Testis (tissue), 3 donors: ENCODE data around the gene FOXJ3. TPM values are rescaled to one million over a fixed set of nuclear protein-coding genes. Genes with fewer than 3 reads are reported as not detected.

ENCODE experiments used
- DNase-seq: peaks from one replicate; pipeline ENCODE4 v3.0.0-alpha.2; 2019
- H3K27ac ChIP-seq, 2 donors: fragments of 200-600 bp; sonication (generic); one replicate each; pipeline ENCODE4 v1.5.1; 2019
- H3K27me3 ChIP-seq: fragments of 200-600 bp; sonication (generic); one replicate; pipeline ENCODE4 v1.5.1; 2019
- H3K36me3 ChIP-seq: fragments of 200-600 bp; sonication (generic); one replicate; pipeline ENCODE4 v1.5.1; 2017; ENCODE audit warnings: low read depth; ENCODE audit errors: missing control alignments
- H3K4me1 ChIP-seq: fragments of 200-600 bp; sonication (generic); one replicate; pipeline ENCODE4 v1.5.1; 2019
- H3K4me3 ChIP-seq, 2 donors: fragments of 200-600 bp; sonication (generic); one replicate each; pipeline ENCODE4 v1.5.1; 2017 to 2019
- H3K9me3 ChIP-seq: fragments of 200-600 bp; sonication (generic); one replicate; pipeline ENCODE4 v1.5.1; 2017
- POLR2A ChIP-seq: fragments of 450-650 bp; IDR thresholded peaks from one replicate; pipeline ENCODE4 v1.6.1; 2017; ENCODE audit warnings: antibody characterized with exemption, mild to moderate bottlenecking, moderate library complexity
- WGBS, 2 donors: methylation state at CpG; one replicate each; pipeline ENCODE4 v1.1.5; 2018; 5-methylcytosine and 5-hydroxymethylcytosine counted together
- intact Hi-C: fragments of 100-400 bp; cut with DNase I; formaldehyde crosslinking; loops from one replicate; pipeline ENCODE4 v1.15.1; 2023; ENCODE audit warnings: low total_unique reads
- polyA plus RNA-seq: library from polyadenylated mRNA; stranded (reverse); fragments of 350-450 nt; fragmentation: Illumina TruSeq; extraction: RNeasy Lipid Tissue Mini Kit (QIAGEN cat#74804); gene quantifications from one replicate; pipeline ENCODE4 v1.2.3, GENCODE V29; 2014; ENCODE audit warnings: low read depth, low replicate concordance; ENCODE audit not compliant: insufficient read depth
- total RNA-seq, 2 donors: library from RNA; depleted of rRNA; stranded (reverse); fragments of >200 nt; gene quantifications; one replicate each; pipeline ENCODE4 v1.2.3, GENCODE V29; 2016
- TF ChIP-seq, protein P1 (sequence below), 3 experiments: fragments of 450-650 bp in 2 of 3; fragments of 200-600 bp in 1 of 3; sonication (generic) in 1 of 3; IDR thresholded peaks; one replicate each; pipeline ENCODE4 v1.5.1; 2016 to 2019; ENCODE audit warnings: antibody characterized with exemption in 3 of 3, mild to moderate bottlenecking in 2 of 3, moderate library complexity in 1 of 3

The FOXJ3 gene
- total and polyA plus RNA-seq, 3 donors from 2014 or later, result 38.9 to 80.1 (median 64.4) TPM

DNA sequence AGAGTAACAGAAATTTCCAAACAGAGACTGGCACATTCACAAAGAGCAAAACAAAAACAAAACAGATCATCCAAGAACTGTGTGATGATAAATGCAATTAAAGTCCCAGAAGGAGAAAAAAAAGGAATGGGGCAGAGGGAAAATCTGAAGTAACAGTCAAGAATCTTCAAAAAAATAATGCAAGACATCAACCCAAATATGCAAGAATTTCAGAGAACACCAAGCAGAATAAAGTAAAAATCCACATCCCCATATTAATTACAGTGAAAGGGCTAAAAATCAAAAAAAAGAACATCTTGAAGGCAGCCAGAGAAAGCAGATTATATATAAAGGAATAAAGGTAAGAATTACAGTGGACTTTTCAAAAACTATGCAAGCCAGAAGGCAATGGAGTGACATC is 67.1 kb downstream of the FOXJ3 start:
- intact Hi-C loops, result no loop called here
- H3K27ac ChIP-seq, result no peak overlapping the region
- TF ChIP-seq, protein P1, sequence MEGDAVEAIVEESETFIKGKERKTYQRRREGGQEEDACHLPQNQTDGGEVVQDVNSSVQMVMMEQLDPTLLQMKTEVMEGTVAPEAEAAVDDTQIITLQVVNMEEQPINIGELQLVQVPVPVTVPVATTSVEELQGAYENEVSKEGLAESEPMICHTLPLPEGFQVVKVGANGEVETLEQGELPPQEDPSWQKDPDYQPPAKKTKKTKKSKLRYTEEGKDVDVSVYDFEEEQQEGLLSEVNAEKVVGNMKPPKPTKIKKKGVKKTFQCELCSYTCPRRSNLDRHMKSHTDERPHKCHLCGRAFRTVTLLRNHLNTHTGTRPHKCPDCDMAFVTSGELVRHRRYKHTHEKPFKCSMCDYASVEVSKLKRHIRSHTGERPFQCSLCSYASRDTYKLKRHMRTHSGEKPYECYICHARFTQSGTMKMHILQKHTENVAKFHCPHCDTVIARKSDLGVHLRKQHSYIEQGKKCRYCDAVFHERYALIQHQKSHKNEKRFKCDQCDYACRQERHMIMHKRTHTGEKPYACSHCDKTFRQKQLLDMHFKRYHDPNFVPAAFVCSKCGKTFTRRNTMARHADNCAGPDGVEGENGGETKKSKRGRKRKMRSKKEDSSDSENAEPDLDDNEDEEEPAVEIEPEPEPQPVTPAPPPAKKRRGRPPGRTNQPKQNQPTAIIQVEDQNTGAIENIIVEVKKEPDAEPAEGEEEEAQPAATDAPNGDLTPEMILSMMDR (IDR thresholded peaks at IDR 0.05), result no peak
- H3K4me3 ChIP-seq, result no peak overlapping the region
- H3K27me3 ChIP-seq, result no peaks in the 10 kb centered on the region
- no peaks in the 10 kb centered on the region for H3K9me3 ChIP-seq
- H3K4me1 ChIP-seq, result no peaks in the 10 kb centered on the region
- H3K36me3 ChIP-seq, result no peaks in the 10 kb centered on the region
- no peak for DNase-seq

DNA sequence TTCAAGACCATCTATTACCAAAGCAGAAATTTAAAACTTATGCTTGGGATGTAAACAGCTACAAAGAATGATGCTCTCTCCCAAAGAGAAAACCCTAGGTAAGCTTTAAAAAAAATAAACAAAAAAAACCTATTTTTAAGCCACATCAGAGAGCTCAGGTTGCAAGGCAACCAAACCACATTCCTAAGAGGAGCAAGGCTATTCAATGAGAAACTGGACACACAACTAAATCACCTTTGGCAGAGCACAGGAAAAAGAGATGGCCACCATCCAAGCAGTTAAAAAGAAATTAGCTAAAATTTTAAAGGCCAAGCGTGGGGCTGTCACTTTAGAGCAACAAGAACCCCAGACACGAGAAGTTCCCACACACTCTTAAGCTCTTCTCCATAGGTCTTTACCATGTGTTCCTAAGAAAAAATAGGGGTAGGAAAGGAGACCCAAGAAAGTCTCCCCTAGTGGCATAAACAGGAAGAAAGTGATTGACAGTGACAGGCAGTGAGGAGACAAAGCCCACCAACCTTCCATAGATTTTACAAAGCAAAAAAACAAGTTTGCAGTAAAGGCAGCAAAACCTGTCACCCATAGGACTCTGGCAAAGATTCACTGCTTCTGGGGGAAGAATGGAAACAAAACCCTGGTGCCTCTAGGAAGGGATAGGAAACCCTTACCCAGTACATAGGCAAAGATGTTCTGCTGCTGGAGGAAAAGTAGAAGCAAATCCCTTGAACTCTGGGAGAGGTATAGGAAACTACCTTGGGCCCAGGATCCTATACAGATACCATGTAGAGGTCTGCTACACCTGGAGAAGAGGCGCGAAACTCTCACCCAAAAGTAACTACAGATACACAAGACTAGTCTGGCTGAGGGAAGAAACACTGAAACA is 68.5 kb downstream of the FOXJ3 start:
- Histone ChIP-seq H3K36me3 (no peaks in the 10 kb centered on the region), H3K4me1 (no peaks in the 10 kb centered on the region), H3K9me3 (no peaks in the 10 kb centered on the region), H3K27me3 (no peaks in the 10 kb centered on the region), H3K27ac (no peak overlapping the region), H3K4me3 (no peak overlapping the region)
- 66 to 78% methylated on average over 4 of the region's 4 CpGs for WGBS, 2 donors
- no peak for DNase-seq
- intact Hi-C loops, result no loop called here
- TF ChIP-seq, protein P1 (IDR thresholded peaks at IDR 0.05), result no peak
- no peak for TF ChIP-seq POLR2A

DNA sequence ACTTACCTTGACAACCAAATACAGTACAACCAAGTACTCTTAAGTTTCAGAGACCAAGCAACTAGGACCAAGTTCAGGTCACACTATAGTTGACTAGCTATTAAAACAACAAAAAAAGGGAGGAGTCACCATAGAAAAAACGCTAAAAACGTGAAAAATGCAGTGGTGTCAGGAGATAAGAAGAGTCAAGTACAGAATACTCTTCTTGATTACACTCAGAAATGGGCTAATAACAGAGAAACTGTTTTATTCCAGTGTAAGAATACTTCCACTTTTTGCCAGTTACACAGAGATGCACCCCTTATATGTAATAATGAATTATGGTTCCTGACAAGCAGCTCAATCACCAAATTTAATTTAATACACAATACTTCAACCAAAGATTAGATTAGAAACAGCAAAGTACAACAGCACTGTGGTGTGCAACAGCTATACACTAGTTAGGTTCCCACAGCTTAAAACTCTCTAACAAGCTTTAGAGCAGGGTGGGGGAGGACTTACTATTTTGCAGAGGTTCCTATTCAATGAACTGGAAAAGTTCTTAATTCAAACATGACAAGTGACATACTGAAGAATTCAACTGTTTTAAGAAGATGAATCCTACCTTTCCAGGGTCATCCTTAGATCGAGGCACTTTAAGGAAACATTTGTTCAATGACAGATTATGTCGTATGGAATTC is 70.4 kb downstream of the FOXJ3 start:
- intact Hi-C loops, result no loop called here
- no peak overlapping the region for H3K4me3 ChIP-seq
- H3K9me3 ChIP-seq, result no peaks in the 10 kb centered on the region
- H3K27ac ChIP-seq, result no peak overlapping the region
- DNase-seq, result no peak
- no peaks in the 10 kb centered on the region for H3K36me3 ChIP-seq
- peaks cover 3% of the 10 kb centered on the region for H3K4me1 ChIP-seq
- TF ChIP-seq POLR2A, result no peak
- TF ChIP-seq, protein P1 (IDR thresholded peaks at IDR 0.05), result no peak
- H3K27me3 ChIP-seq, result no peaks in the 10 kb centered on the region
- WGBS, 2 donors, result 64 to 72% methylated on average over 4 of the region's 4 CpGs

DNA sequence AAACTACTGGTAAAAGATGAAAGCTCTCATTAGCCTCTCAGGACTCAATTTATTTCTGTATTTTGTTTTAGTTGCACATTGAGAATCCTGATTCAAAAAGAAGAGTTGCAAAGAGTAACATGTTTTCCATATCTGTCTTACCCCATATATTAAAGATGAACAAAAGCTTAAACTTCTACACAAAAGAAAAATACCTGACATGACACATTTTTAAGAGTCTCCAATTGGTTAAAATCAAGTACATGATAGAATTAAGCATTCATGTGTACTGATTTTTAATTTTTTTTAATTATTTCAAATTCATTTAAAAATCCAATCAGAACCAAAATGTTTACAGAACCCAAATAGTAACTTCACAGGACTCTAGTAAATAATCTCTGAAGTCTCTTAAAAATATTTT is 72.0 kb downstream of the FOXJ3 start:
- no peaks in the 10 kb centered on the region for H3K9me3 ChIP-seq
- no peak for DNase-seq
- intact Hi-C loops, result no loop called here
- no peak overlapping the region for H3K27ac ChIP-seq
- no peaks in the 10 kb centered on the region for H3K27me3 ChIP-seq
- TF ChIP-seq, protein P1 (IDR thresholded peaks at IDR 0.05), result no peak
- no peak for TF ChIP-seq POLR2A
- H3K36me3 ChIP-seq, result no peaks in the 10 kb centered on the region
- H3K4me3 ChIP-seq, result no peak overlapping the region
- peaks cover 12% of the 10 kb centered on the region for H3K4me1 ChIP-seq
